Vagina (tissue), 2 donors: ENCODE measurements around the gene TRIM43B. TPM values are rescaled to one million over a fixed set of nuclear protein-coding genes. Genes with fewer than 3 reads are reported as not detected.
"Not testable (repeated sequence)": the region's sequence is repeated elsewhere in the genome, so short reads cannot be mapped to it uniquely, and the experiment has no call there.

Experiments
- DNase-seq, 2 donors: peaks; one replicate each; pipeline ENCODE4 v3.0.0-alpha.2; 2017; ENCODE audit errors: extremely low spot score in 2 of 2
- H3K27ac ChIP-seq: fragments of 200-600 bp; sonication (generic); one replicate; pipeline ENCODE4 v1.5.1; 2019
- H3K27me3 ChIP-seq: fragments of 200-600 bp; sonication (generic); one replicate; pipeline ENCODE4 v1.5.1; 2019
- H3K36me3 ChIP-seq, 2 donors: fragments of 200-600 bp; sonication (generic); one replicate each; pipeline ENCODE4 v1.5.1; 2017 to 2019
- H3K4me1 ChIP-seq: fragments of 200-600 bp; sonication (generic); one replicate; pipeline ENCODE4 v1.5.1; 2019
- H3K4me3 ChIP-seq, 2 donors: fragments of 200-600 bp; sonication (generic); 1 replicate in 1 of 2; 2 replicates in 1 of 2; pipeline ENCODE4 v1.5.1; 2016 to 2019
- H3K9me3 ChIP-seq: fragments of 200-600 bp; sonication (generic); one replicate; pipeline ENCODE4 v1.5.1; 2019
- CTCF ChIP-seq, 3 experiments: fragments of 450-650 bp in 2 of 3; fragments of 200-600 bp in 1 of 3; sonication (generic) in 1 of 3; IDR thresholded peaks; one replicate each; pipeline ENCODE4 v1.5.1; 2017 to 2019; ENCODE audit warnings: antibody characterized with exemption in 3 of 3, mild to moderate bottlenecking in 2 of 3, moderate library complexity in 2 of 3
- POLR2A ChIP-seq, 2 donors: fragments of 450-650 bp; IDR thresholded peaks; one replicate each; pipeline ENCODE4 v1.6.1; 2017; ENCODE audit warnings: antibody characterized with exemption in 2 of 2, mild to moderate bottlenecking in 2 of 2, moderate library complexity in 2 of 2
- POLR2AphosphoS5 ChIP-seq, 2 donors: sonication (generic); formaldehyde crosslinking; IDR thresholded peaks; one replicate each; pipeline ENCODE4 v1.9.0; 2017; ENCODE audit warnings: antibody characterized with exemption in 2 of 2, mild to moderate bottlenecking in 2 of 2, low read depth in 1 of 2; ENCODE audit not compliant: insufficient read depth in 1 of 2
- intact Hi-C: fragments of 100-400 bp; cut with DNase I; formaldehyde crosslinking; loops from one replicate; pipeline ENCODE4 v1.15.1; 2023
- total RNA-seq: library from RNA; depleted of rRNA; stranded (reverse); fragments of >200 nt; gene quantifications from one replicate; pipeline ENCODE4 v1.2.3, GENCODE V29; 2016

Gene TRIM43B
- total RNA-seq, 1 donor from 2014 or later = not detected

- DNase-seq = no peak
Measured at GRCh38 chr2:95524195-95524594, 39.6 kb upstream of the TRIM43B start.

GRCh38 chr2:95514718-95515117 lies 30.2 kb upstream of the TRIM43B start:
- Histone ChIP-seq H3K27ac (no peak overlapping the region), H3K4me3 (no peak overlapping the region), H3K27me3 (no peaks in the 10 kb centered on the region), H3K36me3 (no peaks in the 10 kb centered on the region), H3K4me1 (no peaks in the 10 kb centered on the region), H3K9me3 (no peaks in the 10 kb centered on the region)
- DNase-seq = no peak
- TF ChIP-seq CTCF (IDR thresholded peaks at IDR 0.05) (no peak), POLR2A (IDR thresholded peaks at IDR 0.05) (no peak), POLR2AphosphoS5 (IDR thresholded peaks at IDR 0.05; ENCODE audit: insufficient read depth in 1 of 2, low read depth in 1 of 2) (no peak)
- intact Hi-C loops = no loop called here

More at GRCh38 chr2:95524195-95524594, 39.6 kb upstream of the TRIM43B start:
- Histone ChIP-seq H3K27me3 (no peaks in the 10 kb centered on the region), H3K4me3 (no peak overlapping the region), H3K9me3 (no peaks in the 10 kb centered on the region), H3K36me3 (no peaks in the 10 kb centered on the region), H3K27ac (no peak overlapping the region), H3K4me1 (peaks cover 27% of the 10 kb centered on the region)
- intact Hi-C loops = no loop called here
- no peak for TF ChIP-seq POLR2A (IDR thresholded peaks at IDR 0.05)
- TF ChIP-seq POLR2AphosphoS5 (IDR thresholded peaks at IDR 0.05; ENCODE audit: insufficient read depth in 1 of 2, low read depth in 1 of 2) = no peak
- no peak for TF ChIP-seq CTCF (IDR thresholded peaks at IDR 0.05)

GRCh38 chr2:95514226-95514625 lies 29.7 kb upstream of the TRIM43B start:
- H3K4me1 ChIP-seq, H3K36me3 ChIP-seq, H3K27ac ChIP-seq: not testable (repeated sequence)

GRCh38 chr2:95509408-95509807 lies 24.9 kb upstream of the TRIM43B start:
- H3K27me3 ChIP-seq = no peaks in the 10 kb centered on the region
- H3K4me1 ChIP-seq = no peaks in the 10 kb centered on the region
- H3K9me3 ChIP-seq = no peaks in the 10 kb centered on the region
- no peak overlapping the region for H3K27ac ChIP-seq
- DNase-seq = no peak
- H3K4me3 ChIP-seq = no peak overlapping the region
- no peak for TF ChIP-seq POLR2AphosphoS5 (IDR thresholded peaks at IDR 0.05; ENCODE audit: insufficient read depth in 1 of 2, low read depth in 1 of 2)
- intact Hi-C loops = no loop called here
- no peaks in the 10 kb centered on the region for H3K36me3 ChIP-seq

More at GRCh38 chr2:95514226-95514625, 29.7 kb upstream of the TRIM43B start:
- intact Hi-C loops, H3K9me3 ChIP-seq, DNase-seq, H3K27me3 ChIP-seq, H3K4me3 ChIP-seq: not testable (repeated sequence)

GRCh38 chr2:95505222-95505621 lies 20.7 kb upstream of the TRIM43B start:
- no peaks in the 10 kb centered on the region for H3K36me3 ChIP-seq
- TF ChIP-seq POLR2A (IDR thresholded peaks at IDR 0.05) (no peak), POLR2AphosphoS5 (IDR thresholded peaks at IDR 0.05; ENCODE audit: insufficient read depth in 1 of 2, low read depth in 1 of 2) (no peak), CTCF (IDR thresholded peaks at IDR 0.05) (no peak)
- no peak overlapping the region for H3K27ac ChIP-seq
- no peak for DNase-seq
- intact Hi-C loops = no loop called here
- H3K27me3 ChIP-seq = no peaks in the 10 kb centered on the region
- H3K9me3 ChIP-seq = no peaks in the 10 kb centered on the region
- H3K4me1 ChIP-seq = no peaks in the 10 kb centered on the region
- H3K4me3 ChIP-seq = no peak overlapping the region

- H3K36me3 ChIP-seq = no peaks in the 10 kb centered on the region
- H3K4me1 ChIP-seq = no peaks in the 10 kb centered on the region
- H3K4me3 ChIP-seq = no peak overlapping the region
- H3K9me3 ChIP-seq = no peaks in the 10 kb centered on the region
- H3K27ac ChIP-seq = no peak overlapping the region
- no peak for TF ChIP-seq CTCF (IDR thresholded peaks at IDR 0.05)
- no peak for DNase-seq
- intact Hi-C loops = no loop called here
- no peaks in the 10 kb centered on the region for H3K27me3 ChIP-seq
Measured at GRCh38 chr2:95500854-95501253, 16.3 kb upstream of the TRIM43B start.

GRCh38 chr2:95492076-95492475 lies 7.5 kb upstream of the TRIM43B start:
- H3K27ac ChIP-seq, H3K9me3 ChIP-seq, intact Hi-C loops, H3K4me3 ChIP-seq, H3K4me1 ChIP-seq, H3K36me3 ChIP-seq, H3K27me3 ChIP-seq, DNase-seq: not testable (repeated sequence)

- H3K4me1 ChIP-seq, H3K4me3 ChIP-seq, H3K36me3 ChIP-seq, H3K27me3 ChIP-seq, H3K9me3 ChIP-seq, H3K27ac ChIP-seq, DNase-seq, intact Hi-C loops: not testable (repeated sequence)
Measured at GRCh38 chr2:95475025-95475424, 9.5 kb downstream of the TRIM43B start.

GRCh38 chr2:95467984-95468383 lies 16.6 kb downstream of the TRIM43B start:
- H3K27ac ChIP-seq, H3K36me3 ChIP-seq, DNase-seq, H3K4me1 ChIP-seq, H3K9me3 ChIP-seq, H3K4me3 ChIP-seq, H3K27me3 ChIP-seq, intact Hi-C loops: not testable (repeated sequence)
